ENCODE data around the gene REG1B.

DNA sequence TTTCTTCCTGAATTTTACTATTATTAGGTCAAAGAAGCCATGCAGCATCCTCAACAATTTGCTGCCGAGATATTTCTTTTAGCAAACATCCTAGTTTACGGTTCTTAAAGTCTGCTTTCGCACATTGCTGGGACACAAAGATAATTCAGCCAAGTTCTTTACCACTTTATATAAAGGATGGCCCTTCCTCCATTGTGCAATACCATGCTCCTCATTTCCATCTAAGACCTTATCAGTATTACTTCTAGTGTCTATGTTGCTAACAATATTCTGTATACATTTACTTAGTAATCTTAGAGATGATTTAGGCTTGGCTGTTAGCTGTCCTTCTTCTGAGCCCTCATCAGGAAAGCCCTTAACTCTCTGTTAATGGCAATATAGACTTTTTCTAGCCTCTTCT, 24.5 kb upstream of the REG1B start:
- TF ChIP-seq POLR2A (IDR thresholded peaks at IDR 0.05; ENCODE audit: low read depth) (no peak), POLR2AphosphoS5 (IDR thresholded peaks at IDR 0.05) (no peak)
- TF ChIP-seq, protein P1, sequence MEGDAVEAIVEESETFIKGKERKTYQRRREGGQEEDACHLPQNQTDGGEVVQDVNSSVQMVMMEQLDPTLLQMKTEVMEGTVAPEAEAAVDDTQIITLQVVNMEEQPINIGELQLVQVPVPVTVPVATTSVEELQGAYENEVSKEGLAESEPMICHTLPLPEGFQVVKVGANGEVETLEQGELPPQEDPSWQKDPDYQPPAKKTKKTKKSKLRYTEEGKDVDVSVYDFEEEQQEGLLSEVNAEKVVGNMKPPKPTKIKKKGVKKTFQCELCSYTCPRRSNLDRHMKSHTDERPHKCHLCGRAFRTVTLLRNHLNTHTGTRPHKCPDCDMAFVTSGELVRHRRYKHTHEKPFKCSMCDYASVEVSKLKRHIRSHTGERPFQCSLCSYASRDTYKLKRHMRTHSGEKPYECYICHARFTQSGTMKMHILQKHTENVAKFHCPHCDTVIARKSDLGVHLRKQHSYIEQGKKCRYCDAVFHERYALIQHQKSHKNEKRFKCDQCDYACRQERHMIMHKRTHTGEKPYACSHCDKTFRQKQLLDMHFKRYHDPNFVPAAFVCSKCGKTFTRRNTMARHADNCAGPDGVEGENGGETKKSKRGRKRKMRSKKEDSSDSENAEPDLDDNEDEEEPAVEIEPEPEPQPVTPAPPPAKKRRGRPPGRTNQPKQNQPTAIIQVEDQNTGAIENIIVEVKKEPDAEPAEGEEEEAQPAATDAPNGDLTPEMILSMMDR (IDR thresholded peaks at IDR 0.05): no peak
